Panc1 (cell line): ENCODE measurements around the gene LRRFIP1. TPM values are rescaled to one million over a fixed set of nuclear protein-coding genes. Genes with fewer than 3 reads are reported as not detected.

Experiments
- ATAC-seq: fragments of 200-7000 bp; cut with Tn5 transposase; 2 replicates; pipeline ENCODE4 v1.9.1; 2020; ENCODE audit warnings: mild to moderate bottlenecking, moderate library complexity
- BruUV-seq: library from RNA; stranded (reverse); fragments of 400-500 nt; replicated peaks from 2 replicates; lab custom pipeline; 2021; lab: Mats Ljungman, UMichigan
- CTCF ChIA-PET: fragments of 300-600 bp; sonication (Branson Sonifier 250); formaldehyde crosslinking; loops from one replicate; lab custom pipeline; 2022; ENCODE audit warnings: antibody characterized with exemption; lab: Charles Lee
- POLR2A ChIA-PET: fragments of 300-600 bp; sonication (Branson Sonifier 250); formaldehyde crosslinking; loops from one replicate; lab custom pipeline; 2022; ENCODE audit warnings: antibody characterized with exemption; lab: Charles Lee
- DNase-seq: peaks from one replicate; pipeline ENCODE4 v3.0.0-alpha.2; 2010; ENCODE audit warnings: low read depth, low spot score
- H3K27ac ChIP-seq: 2 replicates; pipeline ENCODE4 v1.5.1; 2011; ENCODE audit warnings: mild to moderate bottlenecking, low read length, inconsistent platforms
- H3K27me3 ChIP-seq: fragments of 200-500 bp; sonication (Bioruptor generic); 2 replicates; pipeline ENCODE4 v1.6.0; 2014; ENCODE audit warnings: low read length, inconsistent platforms; ENCODE audit not compliant: control insufficient read depth, insufficient read depth
- H3K36me3 ChIP-seq: fragments of 200-500 bp; sonication (Bioruptor generic); 2 replicates; pipeline ENCODE4 v1.5.1; 2014; ENCODE audit warnings: inconsistent platforms, mild to moderate bottlenecking, low read length, moderate library complexity; ENCODE audit not compliant: control insufficient read depth, insufficient read depth
- H3K4me1 ChIP-seq: 2 replicates; pipeline ENCODE4 v1.5.1; 2011; ENCODE audit warnings: inconsistent platforms, mild to moderate bottlenecking, low read length, moderate library complexity; ENCODE audit not compliant: control insufficient read depth, insufficient read depth
- H3K4me3 ChIP-seq, 2 experiments: 2 replicates each; pipeline ENCODE4 v1.5.1; 2011 to 2012; ENCODE audit warnings: low read depth in 2 of 2, low read length in 2 of 2, mild to moderate bottlenecking in 2 of 2, inconsistent platforms in 1 of 2, moderate library complexity in 1 of 2
- H3K9me3 ChIP-seq: fragments of 200-500 bp; sonication (Bioruptor generic); 2 replicates; pipeline ENCODE4 v1.5.1; 2014; ENCODE audit warnings: low read depth, mild to moderate bottlenecking, inconsistent platforms, low read length, moderate library complexity; ENCODE audit not compliant: control insufficient read depth, insufficient read depth
- CTCF ChIP-seq: fragments of 450-650 bp; IDR thresholded peaks from 2 replicates; pipeline ENCODE4 v1.5.1; 2017; ENCODE audit warnings: mild to moderate bottlenecking
- POLR2AphosphoS5 ChIP-seq: IDR thresholded peaks from 2 replicates; pipeline ENCODE4 v1.6.1; 2012; ENCODE audit warnings: mild to moderate bottlenecking, low read depth, low read length, moderate library complexity
- SIN3A ChIP-seq: IDR thresholded peaks from 2 replicates; pipeline ENCODE4 v1.6.1; 2012; ENCODE audit warnings: low read depth, mild to moderate bottlenecking, low read length, moderate library complexity, borderline replicate concordance; ENCODE audit not compliant: insufficient read depth
- TCF7L2 ChIP-seq: IDR thresholded peaks from 2 replicates; pipeline ENCODE4 v1.6.1; 2011; ENCODE audit warnings: mild to moderate bottlenecking, low read depth, low read length, inconsistent platforms
- in situ Hi-C: cut with HindIII; loops from 2 replicates; pipeline ENCODE4 v1.10.0; 2016; ENCODE audit warnings: low sequenced_read_pairs, low pct_unique_long_range_greater_than_20kb
- intact Hi-C: fragments of 100-400 bp; cut with micrococcal nuclease; formaldehyde crosslinking; loops from one replicate; pipeline ENCODE4 v1.10.0; 2022; ENCODE audit not compliant: unreplicated experiment
- total RNA-seq: library from RNA; stranded (reverse); gene quantifications from one replicate; pipeline ENCODE4 v1.2.1, GENCODE V29; 2021; ENCODE audit not compliant: unreplicated experiment
- TF ChIP-seq, protein P1 (sequence below), 2 experiments: IDR thresholded peaks; 2 replicates each; pipeline ENCODE4 v1.6.1; 2011 to 2012; ENCODE audit warnings: low read depth in 2 of 2, control low read depth in 1 of 2, low read length in 1 of 2, mild to moderate bottlenecking in 1 of 2, moderate library complexity in 1 of 2; ENCODE audit not compliant: insufficient read depth in 1 of 2

LRRFIP1 gene
- total RNA-seq, 1 experiment from 2014 or later: 121 TPM

DNA sequence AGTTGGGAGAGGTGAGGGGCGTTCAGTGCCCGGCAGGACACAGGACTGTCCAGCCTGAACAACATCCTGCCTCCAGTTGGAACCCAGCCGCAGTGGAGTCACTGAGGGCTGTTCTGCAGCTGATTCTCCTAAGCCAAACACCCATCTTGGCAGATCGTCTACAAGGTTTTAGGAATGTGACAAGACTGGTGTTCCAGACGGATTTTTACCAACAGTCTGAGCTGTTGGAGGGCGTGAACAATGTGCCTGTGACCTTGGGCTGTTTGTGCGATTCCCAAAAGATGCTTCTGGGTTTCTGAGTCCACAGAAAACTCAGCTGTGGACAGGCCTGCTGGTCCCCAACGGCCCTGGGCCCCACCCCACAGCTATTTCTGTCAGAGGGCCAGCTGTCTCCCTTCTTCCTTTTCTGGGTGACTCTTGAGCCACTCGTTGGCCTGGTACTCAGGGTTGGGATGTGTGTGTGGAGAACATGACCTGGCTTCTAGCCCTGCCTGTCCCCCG, 5.7 kb downstream of the LRRFIP1 start:
- intact Hi-C loops: no loop called here
- peaks cover 12% of the 10 kb centered on the region for H3K4me1 ChIP-seq
- no TSS peak for BruUV-seq
- no peak for ATAC-seq
- POLR2A ChIA-PET: no interaction called here
- H3K27ac ChIP-seq: no peak overlapping the region
- CTCF ChIA-PET: no interaction called here
- DNase-seq: no peak
- no peak overlapping the region for H3K4me3 ChIP-seq
- in situ Hi-C loops: no loop called here
- H3K9me3 ChIP-seq: no peaks in the 10 kb centered on the region
- no peaks in the 10 kb centered on the region for H3K27me3 ChIP-seq
- H3K36me3 ChIP-seq: no peaks in the 10 kb centered on the region
- TF ChIP-seq POLR2AphosphoS5 (no peak), CTCF (no peak), TCF7L2 (no peak), SIN3A (no peak)
- TF ChIP-seq, protein P1, sequence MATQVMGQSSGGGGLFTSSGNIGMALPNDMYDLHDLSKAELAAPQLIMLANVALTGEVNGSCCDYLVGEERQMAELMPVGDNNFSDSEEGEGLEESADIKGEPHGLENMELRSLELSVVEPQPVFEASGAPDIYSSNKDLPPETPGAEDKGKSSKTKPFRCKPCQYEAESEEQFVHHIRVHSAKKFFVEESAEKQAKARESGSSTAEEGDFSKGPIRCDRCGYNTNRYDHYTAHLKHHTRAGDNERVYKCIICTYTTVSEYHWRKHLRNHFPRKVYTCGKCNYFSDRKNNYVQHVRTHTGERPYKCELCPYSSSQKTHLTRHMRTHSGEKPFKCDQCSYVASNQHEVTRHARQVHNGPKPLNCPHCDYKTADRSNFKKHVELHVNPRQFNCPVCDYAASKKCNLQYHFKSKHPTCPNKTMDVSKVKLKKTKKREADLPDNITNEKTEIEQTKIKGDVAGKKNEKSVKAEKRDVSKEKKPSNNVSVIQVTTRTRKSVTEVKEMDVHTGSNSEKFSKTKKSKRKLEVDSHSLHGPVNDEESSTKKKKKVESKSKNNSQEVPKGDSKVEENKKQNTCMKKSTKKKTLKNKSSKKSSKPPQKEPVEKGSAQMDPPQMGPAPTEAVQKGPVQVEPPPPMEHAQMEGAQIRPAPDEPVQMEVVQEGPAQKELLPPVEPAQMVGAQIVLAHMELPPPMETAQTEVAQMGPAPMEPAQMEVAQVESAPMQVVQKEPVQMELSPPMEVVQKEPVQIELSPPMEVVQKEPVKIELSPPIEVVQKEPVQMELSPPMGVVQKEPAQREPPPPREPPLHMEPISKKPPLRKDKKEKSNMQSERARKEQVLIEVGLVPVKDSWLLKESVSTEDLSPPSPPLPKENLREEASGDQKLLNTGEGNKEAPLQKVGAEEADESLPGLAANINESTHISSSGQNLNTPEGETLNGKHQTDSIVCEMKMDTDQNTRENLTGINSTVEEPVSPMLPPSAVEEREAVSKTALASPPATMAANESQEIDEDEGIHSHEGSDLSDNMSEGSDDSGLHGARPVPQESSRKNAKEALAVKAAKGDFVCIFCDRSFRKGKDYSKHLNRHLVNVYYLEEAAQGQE (IDR thresholded peaks at IDR 0.05; ENCODE audit: insufficient read depth in 1 of 2, low read depth in 2 of 2, low read length in 1 of 2): no peak

- TF ChIP-seq CTCF (no peak), TCF7L2 (no peak), POLR2AphosphoS5 (no peak), SIN3A (no peak)
- TF ChIP-seq, protein P1 (IDR thresholded peaks at IDR 0.05; ENCODE audit: insufficient read depth in 1 of 2, low read depth in 2 of 2, low read length in 1 of 2): no peak
- Histone ChIP-seq H3K36me3 (no peaks in the 10 kb centered on the region), H3K4me3 (no peak overlapping the region), H3K4me1 (no peaks in the 10 kb centered on the region), H3K27me3 (no peaks in the 10 kb centered on the region), H3K9me3 (no peaks in the 10 kb centered on the region), H3K27ac (no peak overlapping the region)
- POLR2A ChIA-PET: no interaction called here
- intact Hi-C loops (no loop called here), in situ Hi-C loops (no loop called here)
- no TSS peak for BruUV-seq
- CTCF ChIA-PET: no interaction called here
- ATAC-seq (no peak), DNase-seq (no peak)
Measured at GRCh38 chr2:237636578-237636977, 9.2 kb downstream of the LRRFIP1 start.
